Measurements from ENCODE around the gene IFITM2. TPM values are rescaled to one million over a fixed set of nuclear protein-coding genes. Genes with fewer than 3 reads are reported as not detected.

Gene IFITM2
- total and polyA plus RNA-seq, 2 experiments from 2014 or later, result 91.2 to 857 TPM

DNA sequence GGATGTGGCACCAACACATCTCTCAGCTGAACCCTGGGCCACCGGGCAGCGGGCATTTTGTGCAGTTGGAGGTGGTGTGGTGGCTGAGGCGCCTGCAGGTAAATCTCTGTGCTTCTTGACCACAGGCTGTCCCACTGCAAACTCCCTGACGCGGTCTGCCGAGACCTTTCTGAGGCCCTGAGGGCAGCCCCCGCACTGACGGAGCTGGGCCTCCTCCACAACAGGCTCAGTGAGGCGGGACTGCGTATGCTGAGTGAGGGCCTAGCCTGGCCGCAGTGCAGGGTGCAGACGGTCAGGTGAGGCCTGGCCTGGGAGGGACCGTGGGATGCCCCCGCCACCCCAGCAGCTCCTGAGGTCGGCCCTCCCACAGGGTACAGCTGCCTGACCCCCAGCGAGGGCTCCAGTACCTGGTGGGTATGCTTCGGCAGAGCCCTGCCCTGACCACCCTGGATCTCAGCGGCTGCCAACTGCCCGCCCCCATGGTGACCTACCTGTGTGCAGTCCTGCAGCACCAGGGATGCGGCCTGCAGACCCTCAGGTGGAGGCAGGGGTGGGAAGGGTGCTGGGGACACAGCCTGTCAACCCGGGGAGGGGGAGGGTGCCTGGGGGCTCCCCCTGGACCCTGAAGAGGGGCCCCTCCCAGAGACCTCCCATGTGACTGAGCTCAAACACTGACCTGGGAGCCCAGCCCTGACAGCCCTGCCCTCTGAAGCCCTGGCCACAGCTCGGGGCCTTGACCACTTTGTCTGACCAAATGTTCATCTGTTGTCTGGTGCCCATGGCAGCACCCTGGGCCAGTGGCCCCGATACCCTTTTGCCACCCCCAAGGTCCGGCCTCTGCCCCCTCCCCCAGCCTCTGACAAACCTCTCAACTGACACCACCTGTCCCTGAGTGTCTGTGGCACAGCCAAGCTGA lies 23.3 kb upstream of the IFITM2 start:
- no peak overlapping the region for H3K4me3 ChIP-seq
- no peak overlapping the region for H3K4me3 Mint-ChIP-seq
- no peaks in the 10 kb centered on the region for H3K9me2 ChIP-seq (ENCODE audit: insufficient read depth)
- no peaks in the 10 kb centered on the region for H3K36me3 ChIP-seq (ENCODE audit: insufficient read depth)
- no peaks in the 10 kb centered on the region for H3K4me1 ChIP-seq (ENCODE audit: insufficient read depth)
- DNase-seq (ENCODE audit: low spot score) (no peak), ATAC-seq (no peak)
- H3K4me1 Mint-ChIP-seq, result peaks cover 24% of the 10 kb centered on the region
- no peak overlapping the region for H2AFZ ChIP-seq
- no peak overlapping the region for H3K27ac ChIP-seq (ENCODE audit: low read depth)
- H3F3A ChIP-seq (replicated peaks; ENCODE audit: low read depth), result peaks cover 6% of the 10 kb centered on the region; the same call in 1 of the 2 replicates
- no peaks in the 10 kb centered on the region; the same call in 2 of the 3 replicates for H3K36me3 Mint-ChIP-seq (ENCODE audit: low read depth)
- no peak overlapping the region for H3K27ac Mint-ChIP-seq
- TF ChIP-seq ZNF114 (CRISPR knock-in tag; IDR thresholded peaks at IDR 0.05) (no peak), ZNF331 (CRISPR knock-in tag; IDR thresholded peaks at IDR 0.05; ENCODE audit: low read depth) (no peak), POLR2AphosphoS5 (IDR thresholded peaks at IDR 0.05; ENCODE audit: low read depth) (no peak), STAT1 (IDR thresholded peaks at IDR 0.05; ENCODE audit: unreplicated experiment) (no peak), EZH2phosphoT487 (IDR thresholded peaks at IDR 0.05; ENCODE audit: unreplicated experiment) (no peak), EZH2 (IDR thresholded peaks at IDR 0.05; ENCODE audit: low read depth, unreplicated experiment) (no peak), NANOG (IDR thresholded peaks at IDR 0.05; ENCODE audit: borderline replicate concordance) (no peak), CREB1 (CRISPR knock-in tag; IDR thresholded peaks at IDR 0.05; ENCODE audit: low read depth) (no peak), JUNB (IDR thresholded peaks at IDR 0.05; ENCODE audit: unreplicated experiment) (no peak)
- TF ChIP-seq, protein P1, sequence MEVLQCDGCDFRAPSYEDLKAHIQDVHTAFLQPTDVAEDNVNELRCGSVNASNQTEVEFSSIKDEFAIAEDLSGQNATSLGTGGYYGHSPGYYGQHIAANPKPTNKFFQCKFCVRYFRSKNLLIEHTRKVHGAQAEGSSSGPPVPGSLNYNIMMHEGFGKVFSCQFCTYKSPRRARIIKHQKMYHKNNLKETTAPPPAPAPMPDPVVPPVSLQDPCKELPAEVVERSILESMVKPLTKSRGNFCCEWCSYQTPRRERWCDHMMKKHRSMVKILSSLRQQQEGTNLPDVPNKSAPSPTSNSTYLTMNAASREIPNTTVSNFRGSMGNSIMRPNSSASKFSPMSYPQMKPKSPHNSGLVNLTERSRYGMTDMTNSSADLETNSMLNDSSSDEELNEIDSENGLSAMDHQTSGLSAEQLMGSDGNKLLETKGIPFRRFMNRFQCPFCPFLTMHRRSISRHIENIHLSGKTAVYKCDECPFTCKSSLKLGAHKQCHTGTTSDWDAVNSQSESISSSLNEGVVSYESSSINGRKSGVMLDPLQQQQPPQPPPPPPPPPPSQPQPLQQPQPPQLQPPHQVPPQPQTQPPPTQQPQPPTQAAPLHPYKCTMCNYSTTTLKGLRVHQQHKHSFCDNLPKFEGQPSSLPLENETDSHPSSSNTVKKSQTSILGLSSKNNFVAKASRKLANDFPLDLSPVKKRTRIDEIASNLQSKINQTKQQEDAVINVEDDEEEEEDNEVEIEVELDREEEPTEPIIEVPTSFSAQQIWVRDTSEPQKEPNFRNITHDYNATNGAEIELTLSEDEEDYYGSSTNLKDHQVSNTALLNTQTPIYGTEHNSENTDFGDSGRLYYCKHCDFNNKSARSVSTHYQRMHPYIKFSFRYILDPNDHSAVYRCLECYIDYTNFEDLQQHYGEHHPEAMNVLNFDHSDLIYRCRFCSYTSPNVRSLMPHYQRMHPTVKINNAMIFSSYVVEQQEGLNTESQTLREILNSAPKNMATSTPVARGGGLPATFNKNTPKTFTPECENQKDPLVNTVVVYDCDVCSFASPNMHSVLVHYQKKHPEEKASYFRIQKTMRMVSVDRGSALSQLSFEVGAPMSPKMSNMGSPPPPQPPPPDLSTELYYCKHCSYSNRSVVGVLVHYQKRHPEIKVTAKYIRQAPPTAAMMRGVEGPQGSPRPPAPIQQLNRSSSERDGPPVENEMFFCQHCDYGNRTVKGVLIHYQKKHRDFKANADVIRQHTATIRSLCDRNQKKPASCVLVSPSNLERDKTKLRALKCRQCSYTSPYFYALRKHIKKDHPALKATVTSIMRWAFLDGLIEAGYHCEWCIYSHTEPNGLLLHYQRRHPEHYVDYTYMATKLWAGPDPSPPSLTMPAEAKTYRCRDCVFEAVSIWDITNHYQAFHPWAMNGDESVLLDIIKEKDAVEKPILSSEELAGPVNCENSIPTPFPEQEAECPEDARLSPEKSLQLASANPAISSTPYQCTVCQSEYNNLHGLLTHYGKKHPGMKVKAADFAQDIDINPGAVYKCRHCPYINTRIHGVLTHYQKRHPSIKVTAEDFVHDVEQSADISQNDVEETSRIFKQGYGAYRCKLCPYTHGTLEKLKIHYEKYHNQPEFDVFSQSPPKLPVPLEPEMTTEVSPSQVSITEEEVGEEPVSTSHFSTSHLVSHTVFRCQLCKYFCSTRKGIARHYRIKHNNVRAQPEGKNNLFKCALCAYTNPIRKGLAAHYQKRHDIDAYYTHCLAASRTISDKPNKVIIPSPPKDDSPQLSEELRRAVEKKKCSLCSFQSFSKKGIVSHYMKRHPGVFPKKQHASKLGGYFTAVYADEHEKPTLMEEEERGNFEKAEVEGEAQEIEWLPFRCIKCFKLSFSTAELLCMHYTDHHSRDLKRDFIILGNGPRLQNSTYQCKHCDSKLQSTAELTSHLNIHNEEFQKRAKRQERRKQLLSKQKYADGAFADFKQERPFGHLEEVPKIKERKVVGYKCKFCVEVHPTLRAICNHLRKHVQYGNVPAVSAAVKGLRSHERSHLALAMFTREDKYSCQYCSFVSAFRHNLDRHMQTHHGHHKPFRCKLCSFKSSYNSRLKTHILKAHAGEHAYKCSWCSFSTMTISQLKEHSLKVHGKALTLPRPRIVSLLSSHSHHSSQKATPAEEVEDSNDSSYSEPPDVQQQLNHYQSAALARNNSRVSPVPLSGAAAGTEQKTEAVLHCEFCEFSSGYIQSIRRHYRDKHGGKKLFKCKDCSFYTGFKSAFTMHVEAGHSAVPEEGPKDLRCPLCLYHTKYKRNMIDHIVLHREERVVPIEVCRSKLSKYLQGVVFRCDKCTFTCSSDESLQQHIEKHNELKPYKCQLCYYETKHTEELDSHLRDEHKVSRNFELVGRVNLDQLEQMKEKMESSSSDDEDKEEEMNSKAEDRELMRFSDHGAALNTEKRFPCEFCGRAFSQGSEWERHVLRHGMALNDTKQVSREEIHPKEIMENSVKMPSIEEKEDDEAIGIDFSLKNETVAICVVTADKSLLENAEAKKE (CRISPR knock-in tag; IDR thresholded peaks at IDR 0.05), result no peak
- TF ChIP-seq, protein P2, sequence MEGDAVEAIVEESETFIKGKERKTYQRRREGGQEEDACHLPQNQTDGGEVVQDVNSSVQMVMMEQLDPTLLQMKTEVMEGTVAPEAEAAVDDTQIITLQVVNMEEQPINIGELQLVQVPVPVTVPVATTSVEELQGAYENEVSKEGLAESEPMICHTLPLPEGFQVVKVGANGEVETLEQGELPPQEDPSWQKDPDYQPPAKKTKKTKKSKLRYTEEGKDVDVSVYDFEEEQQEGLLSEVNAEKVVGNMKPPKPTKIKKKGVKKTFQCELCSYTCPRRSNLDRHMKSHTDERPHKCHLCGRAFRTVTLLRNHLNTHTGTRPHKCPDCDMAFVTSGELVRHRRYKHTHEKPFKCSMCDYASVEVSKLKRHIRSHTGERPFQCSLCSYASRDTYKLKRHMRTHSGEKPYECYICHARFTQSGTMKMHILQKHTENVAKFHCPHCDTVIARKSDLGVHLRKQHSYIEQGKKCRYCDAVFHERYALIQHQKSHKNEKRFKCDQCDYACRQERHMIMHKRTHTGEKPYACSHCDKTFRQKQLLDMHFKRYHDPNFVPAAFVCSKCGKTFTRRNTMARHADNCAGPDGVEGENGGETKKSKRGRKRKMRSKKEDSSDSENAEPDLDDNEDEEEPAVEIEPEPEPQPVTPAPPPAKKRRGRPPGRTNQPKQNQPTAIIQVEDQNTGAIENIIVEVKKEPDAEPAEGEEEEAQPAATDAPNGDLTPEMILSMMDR (conservative IDR thresholded peaks at IDR 0.05; ENCODE audit: low read depth in 2 of 2), result no peak
- TF ChIP-seq, protein P3, sequence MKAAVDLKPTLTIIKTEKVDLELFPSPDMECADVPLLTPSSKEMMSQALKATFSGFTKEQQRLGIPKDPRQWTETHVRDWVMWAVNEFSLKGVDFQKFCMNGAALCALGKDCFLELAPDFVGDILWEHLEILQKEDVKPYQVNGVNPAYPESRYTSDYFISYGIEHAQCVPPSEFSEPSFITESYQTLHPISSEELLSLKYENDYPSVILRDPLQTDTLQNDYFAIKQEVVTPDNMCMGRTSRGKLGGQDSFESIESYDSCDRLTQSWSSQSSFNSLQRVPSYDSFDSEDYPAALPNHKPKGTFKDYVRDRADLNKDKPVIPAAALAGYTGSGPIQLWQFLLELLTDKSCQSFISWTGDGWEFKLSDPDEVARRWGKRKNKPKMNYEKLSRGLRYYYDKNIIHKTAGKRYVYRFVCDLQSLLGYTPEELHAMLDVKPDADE (IDR thresholded peaks at IDR 0.05), result no peak
- TF ChIP-seq, protein P4, sequence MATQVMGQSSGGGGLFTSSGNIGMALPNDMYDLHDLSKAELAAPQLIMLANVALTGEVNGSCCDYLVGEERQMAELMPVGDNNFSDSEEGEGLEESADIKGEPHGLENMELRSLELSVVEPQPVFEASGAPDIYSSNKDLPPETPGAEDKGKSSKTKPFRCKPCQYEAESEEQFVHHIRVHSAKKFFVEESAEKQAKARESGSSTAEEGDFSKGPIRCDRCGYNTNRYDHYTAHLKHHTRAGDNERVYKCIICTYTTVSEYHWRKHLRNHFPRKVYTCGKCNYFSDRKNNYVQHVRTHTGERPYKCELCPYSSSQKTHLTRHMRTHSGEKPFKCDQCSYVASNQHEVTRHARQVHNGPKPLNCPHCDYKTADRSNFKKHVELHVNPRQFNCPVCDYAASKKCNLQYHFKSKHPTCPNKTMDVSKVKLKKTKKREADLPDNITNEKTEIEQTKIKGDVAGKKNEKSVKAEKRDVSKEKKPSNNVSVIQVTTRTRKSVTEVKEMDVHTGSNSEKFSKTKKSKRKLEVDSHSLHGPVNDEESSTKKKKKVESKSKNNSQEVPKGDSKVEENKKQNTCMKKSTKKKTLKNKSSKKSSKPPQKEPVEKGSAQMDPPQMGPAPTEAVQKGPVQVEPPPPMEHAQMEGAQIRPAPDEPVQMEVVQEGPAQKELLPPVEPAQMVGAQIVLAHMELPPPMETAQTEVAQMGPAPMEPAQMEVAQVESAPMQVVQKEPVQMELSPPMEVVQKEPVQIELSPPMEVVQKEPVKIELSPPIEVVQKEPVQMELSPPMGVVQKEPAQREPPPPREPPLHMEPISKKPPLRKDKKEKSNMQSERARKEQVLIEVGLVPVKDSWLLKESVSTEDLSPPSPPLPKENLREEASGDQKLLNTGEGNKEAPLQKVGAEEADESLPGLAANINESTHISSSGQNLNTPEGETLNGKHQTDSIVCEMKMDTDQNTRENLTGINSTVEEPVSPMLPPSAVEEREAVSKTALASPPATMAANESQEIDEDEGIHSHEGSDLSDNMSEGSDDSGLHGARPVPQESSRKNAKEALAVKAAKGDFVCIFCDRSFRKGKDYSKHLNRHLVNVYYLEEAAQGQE (IDR thresholded peaks at IDR 0.05; ENCODE audit: unreplicated experiment), result no peak
- H3K27me3 ChIP-seq (ENCODE audit: insufficient read depth), result peaks cover 64% of the 10 kb centered on the region
- H3K79me2 ChIP-seq (replicated peaks; ENCODE audit: insufficient read depth), result no peaks in the 10 kb centered on the region
- H3K9me3 Mint-ChIP-seq, result peaks cover 2% of the 10 kb centered on the region; the same call in 1 of the 3 replicates
- no peak overlapping the region for H3K4me2 ChIP-seq
- no peaks in the 10 kb centered on the region for H4K20me1 ChIP-seq (replicated peaks; ENCODE audit: insufficient read depth)
- peaks cover 60% of the 10 kb centered on the region for H3K27me3 Mint-ChIP-seq (ENCODE audit: insufficient read depth, low read depth, poor library complexity)
